ENCODE data around the gene INHBA.

INHBA gene

GRCh38 chr7:41716691-41717090 is 13.8 kb upstream of the INHBA start:
- in situ Hi-C loops (cut with MboI; ENCODE audit: low pct_unique_long_range_greater_than_20kb, low sequenced_read_pairs): no loop called here
- DNase-seq: no peak

DNA sequence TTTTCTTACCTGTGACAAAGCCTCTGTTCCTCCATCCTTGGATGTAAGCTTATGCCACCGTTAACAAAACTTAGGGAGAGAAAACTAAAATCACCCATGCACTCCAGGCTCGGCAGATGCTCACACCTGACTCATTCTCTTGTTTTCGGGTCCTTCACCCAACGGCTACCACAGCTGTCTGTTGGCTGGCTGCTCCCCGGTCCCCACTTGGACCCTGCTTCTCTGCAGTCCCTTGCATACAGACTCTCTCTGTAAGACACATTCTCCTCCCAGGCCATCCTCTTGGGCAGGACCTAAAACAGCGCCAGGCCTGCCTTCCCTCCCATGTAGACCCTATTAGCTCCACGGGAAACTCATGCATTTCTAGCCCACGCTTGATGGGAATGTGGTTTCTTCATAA is 12.1 kb upstream of the INHBA start:
- DNase-seq: no peak
- in situ Hi-C loops (cut with MboI; ENCODE audit: low pct_unique_long_range_greater_than_20kb, low sequenced_read_pairs): no loop called here

GRCh38 chr7:41711283-41712064 is 8.6 kb upstream of the INHBA start:
- DNase-seq: peak; percentile 37

DNA sequence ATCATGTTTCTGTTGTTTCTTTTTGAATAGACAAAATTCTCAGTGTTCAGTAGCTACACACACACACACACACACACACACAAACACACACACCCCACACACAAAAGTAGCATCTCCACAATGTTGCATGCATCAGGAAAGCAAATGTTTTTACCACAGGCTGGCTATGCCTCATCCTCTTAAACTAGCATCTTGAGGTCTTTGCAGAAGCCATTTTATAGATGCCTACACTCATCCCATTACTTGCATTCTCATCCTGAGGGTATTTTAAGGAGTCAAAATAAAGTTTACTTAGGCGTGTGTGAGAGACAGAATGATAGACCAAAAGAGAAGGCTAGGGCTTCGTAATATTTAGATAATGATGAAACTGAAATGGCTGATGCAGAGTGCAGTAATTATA is 7.9 kb upstream of the INHBA start:
- in situ Hi-C loops (cut with MboI; ENCODE audit: low pct_unique_long_range_greater_than_20kb, low sequenced_read_pairs): no loop called here
- no peak for DNase-seq

More at GRCh38 chr7:41711283-41712064, 8.6 kb upstream of the INHBA start:
- in situ Hi-C loops (cut with MboI; ENCODE audit: low pct_unique_long_range_greater_than_20kb, low sequenced_read_pairs): no loop called here

DNA sequence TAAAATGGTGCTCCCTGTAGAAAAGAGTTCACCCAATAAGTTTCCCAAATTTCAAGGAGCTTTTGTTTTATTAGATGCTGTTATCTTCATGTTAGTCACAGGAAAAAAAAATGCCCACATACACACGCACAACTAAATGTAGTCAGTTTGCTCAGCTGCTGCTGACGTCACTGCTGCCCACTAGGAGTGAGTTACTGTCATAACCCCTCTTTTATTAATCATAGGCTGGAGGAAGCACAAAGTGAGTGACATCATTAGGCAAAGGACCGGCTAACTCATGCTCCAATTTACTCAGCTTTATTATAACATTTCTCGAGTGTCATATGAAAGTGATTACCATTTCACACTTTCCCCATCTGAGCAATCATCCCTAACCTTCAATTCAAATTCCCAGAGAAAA is 6.7 kb upstream of the INHBA start:
- DNase-seq: no peak
- in situ Hi-C loops (cut with MboI; ENCODE audit: low pct_unique_long_range_greater_than_20kb, low sequenced_read_pairs): no loop called here

- in situ Hi-C loops (cut with MboI; ENCODE audit: low pct_unique_long_range_greater_than_20kb, low sequenced_read_pairs): no loop called here
- no peak for DNase-seq
These were observed 5.9 kb upstream of the INHBA start for GRCh38 chr7:41708581-41709358.

DNA sequence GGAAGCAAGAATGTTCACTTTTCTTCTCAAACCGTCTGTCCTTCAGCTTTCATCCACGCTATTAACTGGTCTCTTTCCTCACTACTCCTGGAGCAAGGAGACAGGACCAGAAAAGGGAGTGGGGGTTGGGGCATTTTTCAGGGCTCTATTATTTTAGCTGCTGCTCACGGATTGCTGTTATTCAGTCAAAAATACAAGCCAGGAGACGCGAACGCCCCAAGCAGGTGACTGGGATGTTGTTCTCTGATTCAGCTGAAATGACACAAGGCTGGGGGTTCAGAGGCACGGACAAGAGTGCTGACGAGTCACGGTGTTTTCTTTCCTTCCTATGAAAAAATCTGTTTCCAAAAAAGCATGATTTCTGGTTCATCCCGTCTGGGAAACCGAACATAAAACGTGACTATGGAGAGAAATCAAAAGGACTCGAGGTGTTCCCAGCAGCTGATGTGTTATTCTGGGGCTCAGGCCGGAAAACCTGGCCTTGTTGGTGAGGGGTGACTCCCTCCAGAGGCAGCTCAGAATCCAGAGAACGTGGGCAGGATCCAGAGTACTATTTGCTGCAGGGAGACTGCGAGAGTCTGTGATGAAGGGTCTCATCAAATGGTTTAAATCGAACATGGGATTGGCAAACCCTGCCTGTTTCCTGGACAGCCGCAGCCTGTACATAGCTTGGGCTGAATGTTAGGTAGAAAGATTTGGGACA is 3.5 kb upstream of the INHBA start:
- in situ Hi-C loops (cut with MboI; ENCODE audit: low pct_unique_long_range_greater_than_20kb, low sequenced_read_pairs): no loop called here
- DNase-seq: no peak

DNA sequence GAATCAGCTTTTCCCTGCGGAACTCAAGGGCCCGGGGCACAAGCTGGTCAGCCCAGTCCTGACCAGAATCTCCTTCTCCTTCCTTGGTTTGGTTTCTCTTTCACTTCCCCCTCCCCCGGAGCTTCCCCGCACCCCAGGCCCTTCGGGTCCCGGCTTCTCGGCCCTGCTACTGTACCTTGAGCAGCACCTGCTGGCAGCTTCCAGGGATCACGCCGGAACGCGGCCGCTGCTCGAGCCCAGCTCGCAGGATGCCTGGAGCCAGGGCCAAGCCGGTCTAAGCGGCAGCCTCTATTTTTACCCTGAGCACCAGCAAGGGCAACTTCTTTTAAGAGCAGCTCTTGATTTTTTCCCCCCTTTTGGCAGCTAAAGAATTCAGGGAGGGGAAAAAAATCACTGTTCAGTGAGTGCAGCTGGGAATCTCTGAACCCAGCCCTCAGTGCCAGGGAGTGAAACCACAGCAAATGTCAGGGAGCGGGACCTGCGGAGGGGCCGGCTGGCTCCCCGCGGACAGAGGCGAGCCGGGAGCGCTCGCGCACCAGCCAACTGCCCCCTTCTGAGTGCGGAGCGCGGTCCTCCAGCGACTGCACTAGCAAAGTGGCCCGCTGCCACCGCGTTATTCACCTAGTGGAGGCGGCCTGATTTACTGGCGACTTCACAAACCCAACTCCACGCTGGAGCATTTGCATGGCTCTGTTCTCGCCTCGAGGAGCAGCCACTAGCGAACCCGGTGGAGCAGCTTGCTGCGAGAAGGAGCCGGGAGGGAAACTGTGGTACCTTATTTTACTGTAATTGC is 2.4 kb upstream of the INHBA start:
- in situ Hi-C loops (cut with MboI; ENCODE audit: low pct_unique_long_range_greater_than_20kb, low sequenced_read_pairs): no loop called here
- DNase-seq: peak; percentile 80

- no peak for DNase-seq
- in situ Hi-C loops (cut with MboI; ENCODE audit: low pct_unique_long_range_greater_than_20kb, low sequenced_read_pairs): no loop called here
These were observed 1.6 kb downstream of the INHBA start for GRCh38 chr7:41701068-41701941.

- in situ Hi-C loops (cut with MboI; ENCODE audit: low pct_unique_long_range_greater_than_20kb, low sequenced_read_pairs): no loop called here
- DNase-seq: no peak
These were observed 2.8 kb downstream of the INHBA start for GRCh38 chr7:41700044-41700471.

DNA sequence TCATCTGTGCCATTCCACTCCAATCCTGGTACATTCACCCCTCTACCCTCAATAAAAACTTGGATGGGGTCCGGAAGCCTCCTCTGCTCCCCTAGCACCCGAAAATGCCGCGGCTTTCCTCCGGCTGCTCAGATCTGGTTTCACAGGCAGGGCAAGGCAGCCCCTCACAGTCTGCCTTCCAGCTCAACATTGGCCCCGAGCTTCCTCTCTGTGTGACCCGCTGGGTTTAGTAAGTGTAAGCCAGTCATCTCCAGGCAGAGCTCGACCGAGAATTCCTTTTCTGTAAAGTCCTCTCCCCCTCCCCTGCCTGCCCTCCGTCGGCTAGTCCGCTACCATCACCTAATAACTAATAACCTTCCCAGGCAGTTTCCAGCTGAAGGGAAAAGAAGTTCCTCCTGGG is 3.4 kb downstream of the INHBA start:
- DNase-seq: no peak
- in situ Hi-C loops (cut with MboI; ENCODE audit: low pct_unique_long_range_greater_than_20kb, low sequenced_read_pairs): no loop called here

- DNase-seq: no peak
- in situ Hi-C loops (cut with MboI; ENCODE audit: low pct_unique_long_range_greater_than_20kb, low sequenced_read_pairs): no loop called here
These were observed 4.2 kb downstream of the INHBA start for GRCh38 chr7:41698726-41699125.

DNA sequence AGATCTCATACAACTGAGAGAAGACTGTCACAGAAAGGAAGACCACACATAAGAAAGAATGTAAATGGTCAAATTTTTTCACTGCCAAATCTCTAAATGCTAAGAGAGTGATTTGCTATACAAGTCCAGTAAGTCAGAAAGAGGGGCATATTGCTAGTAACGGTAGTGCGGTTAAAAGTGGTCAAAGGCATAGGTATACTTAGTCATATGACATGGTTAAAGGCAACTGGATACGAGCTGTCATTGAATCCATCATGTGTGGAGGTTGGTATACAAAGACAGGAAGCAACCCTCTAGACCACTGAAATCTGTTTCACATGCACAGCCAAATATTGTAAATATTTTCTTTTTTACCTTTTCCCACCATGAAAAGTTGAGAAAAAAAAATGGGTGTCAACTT is 4.8 kb downstream of the INHBA start:
- no peak for DNase-seq
- in situ Hi-C loops (cut with MboI; ENCODE audit: low pct_unique_long_range_greater_than_20kb, low sequenced_read_pairs): no loop called here

GRCh38 chr7:41696323-41696916 is 6.5 kb downstream of the INHBA start:
- in situ Hi-C loops (cut with MboI; ENCODE audit: low pct_unique_long_range_greater_than_20kb, low sequenced_read_pairs): no loop called here

GRCh38 chr7:41695661-41696322 is 7.1 kb downstream of the INHBA start:
- in situ Hi-C loops (cut with MboI; ENCODE audit: low pct_unique_long_range_greater_than_20kb, low sequenced_read_pairs): no loop called here
- DNase-seq: no peak

More at GRCh38 chr7:41696323-41696916, 6.5 kb downstream of the INHBA start:
- DNase-seq: peak; percentile 60

DNA sequence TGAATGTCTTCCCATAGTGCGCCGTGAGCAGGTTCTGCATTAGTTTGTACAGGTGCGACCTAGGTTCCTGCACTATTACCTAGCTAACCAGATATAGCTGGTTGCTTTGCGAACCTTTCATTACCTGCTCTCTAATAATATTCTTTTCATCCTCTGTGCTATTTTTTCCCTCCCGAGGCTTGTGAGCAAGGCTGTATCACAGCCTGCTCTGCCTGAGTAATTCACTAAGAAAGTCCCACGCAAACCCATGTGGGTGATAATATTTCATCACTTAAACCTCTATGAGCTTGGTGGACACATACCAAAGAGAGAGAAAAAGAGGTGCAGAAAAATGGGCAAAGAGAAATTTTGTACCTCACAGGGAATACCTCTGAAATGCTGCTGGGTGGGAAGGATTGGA is 8.4 kb downstream of the INHBA start:
- no peak for DNase-seq
- in situ Hi-C loops (cut with MboI; ENCODE audit: low pct_unique_long_range_greater_than_20kb, low sequenced_read_pairs): no loop called here

DNA sequence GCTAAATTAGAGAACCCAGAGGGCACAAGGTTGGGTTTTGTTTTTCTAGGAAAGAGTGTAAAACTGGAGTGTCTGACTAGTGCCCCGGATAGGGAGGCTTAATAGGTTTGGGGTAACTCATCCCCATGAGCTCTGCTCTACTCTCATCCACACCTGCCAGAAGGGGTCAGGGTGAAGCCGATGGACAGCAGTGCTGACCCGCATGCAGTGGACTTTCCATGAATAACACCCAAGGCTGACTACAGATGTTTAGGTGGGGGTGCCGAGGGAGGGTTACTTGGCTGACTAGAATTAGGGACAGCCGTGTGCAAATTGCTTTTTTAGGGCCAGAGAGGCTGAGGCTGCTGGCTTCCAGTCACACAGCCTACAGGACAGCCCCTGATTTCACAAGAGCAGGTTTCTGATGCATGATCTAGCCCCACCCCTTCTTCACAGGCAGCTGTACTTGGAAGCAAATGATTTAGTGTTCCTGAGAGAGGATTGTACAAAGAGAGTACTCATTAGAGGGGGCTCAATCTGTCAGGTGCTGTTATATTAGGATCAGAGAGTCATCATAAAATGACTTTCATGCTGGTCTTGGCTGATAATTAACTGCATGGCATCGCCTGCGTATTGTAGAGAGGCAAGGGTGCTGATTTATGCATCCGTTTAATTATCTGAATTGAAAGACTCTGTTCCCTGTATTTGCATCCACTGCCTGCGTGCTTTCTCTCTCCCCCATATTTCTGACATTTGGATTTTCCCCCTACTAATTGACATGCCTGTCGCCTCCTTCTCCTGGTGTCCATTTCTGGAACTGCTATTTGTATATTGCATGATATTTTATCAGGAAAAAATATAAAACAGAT is 9.5 kb downstream of the INHBA start:
- in situ Hi-C loops (cut with MboI; ENCODE audit: low pct_unique_long_range_greater_than_20kb, low sequenced_read_pairs): no loop called here
- DNase-seq: no peak

Measured in KBM-7 (cell line).